Large intestine (tissue), 3 donors: ENCODE results near the gene TBCEL. TPM values are rescaled to one million over a fixed set of nuclear protein-coding genes. Genes with fewer than 3 reads are reported as not detected.
"Not testable (repeated sequence)": the region's sequence is repeated elsewhere in the genome, so short reads cannot be mapped to it uniquely, and the experiment has no call there.

ENCODE experiments used
- DNase-seq, 2 donors: peaks; one replicate each; pipeline versions ENCODE4 v3.0.0 to v3.0.0-alpha.2; 2013
- H3K27ac ChIP-seq: one replicate; pipeline ENCODE4 v1.5.1; 2013; ENCODE audit warnings: low read length
- H3K27me3 ChIP-seq: 2 replicates; pipeline ENCODE4 v1.6.1; 2013; ENCODE audit warnings: low read length; ENCODE audit not compliant: control insufficient read depth, insufficient read depth
- H3K36me3 ChIP-seq: 2 replicates; pipeline ENCODE4 v1.6.1; 2013; ENCODE audit warnings: low read length; ENCODE audit not compliant: control insufficient read depth, insufficient read depth
- H3K4me1 ChIP-seq: one replicate; pipeline ENCODE4 v1.6.1; 2013; ENCODE audit warnings: low read length; ENCODE audit not compliant: control insufficient read depth, insufficient read depth
- H3K4me3 ChIP-seq: one replicate; pipeline ENCODE4 v1.5.1; 2013; ENCODE audit warnings: low read length
- H3K9me3 ChIP-seq: one replicate; pipeline ENCODE4 v1.6.1; 2013; ENCODE audit warnings: mild to moderate bottlenecking, low read depth, low read length, moderate library complexity; ENCODE audit not compliant: control insufficient read depth
- WGBS: methylation state at CpG from one replicate; pipeline ENCODE4 v1.1.5; 2013; ENCODE audit warnings: low lambda C conversion rate; ENCODE audit not compliant: insufficient coverage; 5-methylcytosine and 5-hydroxymethylcytosine counted together
- polyA plus RNA-seq: library from polyadenylated mRNA; unstranded; fragments of 120-200 nt; gene quantifications from one replicate; pipeline ENCODE4 v1.2.1, GENCODE V29; 2013

The TBCEL gene
- polyA plus RNA-seq, 1 donor = 15.4 TPM

DNA sequence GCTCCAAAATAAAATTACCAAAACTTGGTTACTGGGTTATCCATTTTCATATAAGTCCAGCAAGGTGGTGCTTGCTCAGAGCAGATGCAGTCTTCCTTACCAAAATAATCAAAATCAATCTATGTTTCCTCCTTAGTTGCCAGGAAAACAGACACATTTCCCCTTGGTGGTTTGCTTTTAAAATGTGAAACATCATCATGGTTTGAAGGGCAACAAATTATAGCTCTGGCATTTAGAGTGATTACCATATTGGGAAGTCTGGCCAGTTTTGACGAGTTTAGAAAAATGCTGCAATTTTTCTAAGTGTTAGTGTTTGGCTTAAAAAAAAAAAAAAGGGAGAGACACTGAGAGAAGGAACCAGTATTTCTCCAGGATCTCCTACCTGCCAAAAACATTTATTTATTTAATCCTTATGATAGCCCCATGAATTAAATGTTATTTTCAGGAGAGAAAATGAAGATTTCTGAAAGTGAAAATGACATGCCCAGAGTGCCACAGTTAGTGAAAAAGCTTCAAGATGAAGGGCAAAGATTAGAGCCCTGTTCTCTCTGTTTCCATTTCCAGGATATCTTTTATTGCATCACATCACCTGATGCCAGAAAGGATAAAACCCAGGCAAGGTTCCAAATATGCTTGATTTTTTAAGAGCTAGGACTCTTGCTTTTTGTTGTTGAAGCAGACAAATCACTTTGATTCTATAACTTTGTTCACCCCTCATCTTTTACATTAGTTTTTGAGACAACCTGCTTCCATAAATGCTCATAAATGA is 29.6 kb upstream of the TBCEL start:
- Histone ChIP-seq H3K4me3 (no peak overlapping the region), H3K4me1 (no peaks in the 10 kb centered on the region), H3K9me3 (no peaks in the 10 kb centered on the region), H3K27ac (no peak overlapping the region), H3K27me3 (peaks cover 3% of the 10 kb centered on the region), H3K36me3 (no peaks in the 10 kb centered on the region)
- no CpG with 5 or more reads among the region's 1 CpG for WGBS
- no peak for DNase-seq

DNA sequence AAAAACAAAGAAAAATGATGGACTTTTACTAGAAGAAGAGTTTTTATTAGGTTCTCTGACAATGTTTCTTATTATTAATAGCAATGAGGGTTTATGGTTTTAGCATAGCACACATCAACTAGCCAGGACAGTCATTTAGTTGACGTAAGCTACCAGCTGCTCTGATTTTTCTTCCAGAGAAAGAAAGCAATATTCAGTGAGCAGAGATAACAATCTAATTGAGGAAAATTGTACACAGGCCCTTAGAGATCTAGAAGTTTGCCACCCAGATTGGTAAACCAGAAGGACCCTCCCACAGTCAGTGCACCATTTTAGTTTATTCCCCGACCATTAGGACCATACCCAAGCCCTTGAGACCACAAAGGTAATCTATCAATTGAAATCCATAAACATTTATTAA is 28.7 kb upstream of the TBCEL start:
- Histone ChIP-seq H3K27me3 (peaks cover 3% of the 10 kb centered on the region), H3K36me3 (no peaks in the 10 kb centered on the region), H3K4me3 (no peak overlapping the region), H3K9me3 (no peaks in the 10 kb centered on the region), H3K27ac (no peak overlapping the region), H3K4me1 (no peaks in the 10 kb centered on the region)
- no peak for DNase-seq
- WGBS = no CpG with 5 or more reads among the region's 2 CpGs

DNA sequence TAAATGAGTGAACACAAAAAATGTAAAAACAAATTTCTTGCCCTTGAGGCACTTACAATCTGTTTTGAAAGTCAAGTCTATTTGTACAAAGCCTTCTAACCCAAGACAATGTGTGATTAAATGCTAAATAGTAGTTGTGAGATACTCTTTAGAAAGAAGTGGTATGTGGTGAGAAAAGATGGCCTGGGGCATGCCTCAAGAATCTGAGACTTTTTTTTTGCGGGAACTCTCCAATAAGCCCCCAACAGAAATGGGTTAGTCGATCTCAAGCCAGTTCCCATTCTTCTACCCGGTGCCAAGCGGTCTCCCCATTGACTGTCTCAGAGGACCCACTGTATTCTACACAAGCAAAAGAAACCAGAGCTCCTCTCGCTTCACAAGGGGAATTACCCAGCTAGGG is 26.9 kb upstream of the TBCEL start:
- H3K27me3 ChIP-seq = peaks cover 3% of the 10 kb centered on the region
- H3K36me3 ChIP-seq = no peaks in the 10 kb centered on the region
- H3K4me1 ChIP-seq = no peaks in the 10 kb centered on the region
- DNase-seq = no peak
- WGBS = no CpG with 5 or more reads among the region's 5 CpGs
- H3K27ac ChIP-seq = no peak overlapping the region
- H3K9me3 ChIP-seq = no peaks in the 10 kb centered on the region
- no peak overlapping the region for H3K4me3 ChIP-seq

DNA sequence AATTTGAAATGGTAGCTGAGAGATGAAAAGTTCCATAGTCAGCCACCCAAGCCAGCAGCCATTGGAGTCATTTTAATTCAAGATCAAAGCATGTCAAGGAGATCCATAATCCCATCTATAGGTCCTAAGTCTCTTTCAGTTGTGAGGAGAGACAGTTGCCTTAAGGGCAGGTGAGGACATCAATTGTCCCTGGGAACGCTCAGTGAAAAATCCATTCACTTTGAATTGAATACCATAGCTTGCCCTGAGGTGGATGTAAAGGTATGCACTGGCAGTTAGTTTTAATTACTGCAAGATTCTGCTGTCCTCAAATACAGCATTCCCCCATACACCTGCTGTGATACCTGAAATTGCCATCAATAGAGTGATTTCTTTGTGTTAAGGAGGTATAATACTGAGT is 25.3 kb upstream of the TBCEL start:
- DNase-seq = no peak
- H3K27me3 ChIP-seq = no peaks in the 10 kb centered on the region
- no peaks in the 10 kb centered on the region for H3K9me3 ChIP-seq
- WGBS = no CpG with 5 or more reads among the region's 1 CpG
- no peak overlapping the region for H3K27ac ChIP-seq
- H3K36me3 ChIP-seq = no peaks in the 10 kb centered on the region
- no peaks in the 10 kb centered on the region for H3K4me1 ChIP-seq
- no peak overlapping the region for H3K4me3 ChIP-seq

DNA sequence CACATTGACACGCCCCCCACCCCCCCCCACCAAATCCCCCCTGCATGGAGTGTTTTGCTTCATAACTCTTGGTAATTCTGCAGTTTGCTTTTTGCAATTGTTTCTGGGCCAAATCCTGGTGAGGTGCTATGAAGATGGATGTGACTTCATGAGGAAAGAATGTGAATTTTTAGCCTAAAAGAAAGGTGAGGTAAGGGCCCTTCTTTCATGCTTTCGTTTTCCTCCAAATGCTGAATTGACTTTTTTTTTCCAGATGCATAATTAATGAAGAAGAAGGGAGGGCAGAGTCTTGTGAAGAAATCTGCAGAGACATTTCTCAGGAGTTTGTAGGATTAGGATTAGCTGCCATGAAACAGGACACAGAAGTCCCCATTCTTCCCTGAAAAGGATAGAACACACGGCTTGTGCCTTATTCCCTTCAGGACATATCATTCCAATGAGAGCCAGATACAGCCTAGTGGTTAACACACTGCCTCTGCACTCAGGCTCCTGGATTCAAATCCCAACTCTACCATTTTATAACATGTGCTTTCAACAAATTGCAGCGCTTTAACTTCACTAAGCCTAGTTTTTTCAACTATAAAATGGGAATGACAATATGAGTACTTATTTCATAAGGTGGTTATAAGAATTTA is 19.6 kb upstream of the TBCEL start:
- Histone ChIP-seq H3K36me3 (no peaks in the 10 kb centered on the region), H3K4me1 (no peaks in the 10 kb centered on the region), H3K4me3 (no peak overlapping the region), H3K27ac (no peak overlapping the region), H3K9me3 (no peaks in the 10 kb centered on the region), H3K27me3 (peaks cover 3% of the 10 kb centered on the region)
- no peak for DNase-seq
- WGBS = 100% methylated on average over 1 of the region's 4 CpGs

DNA sequence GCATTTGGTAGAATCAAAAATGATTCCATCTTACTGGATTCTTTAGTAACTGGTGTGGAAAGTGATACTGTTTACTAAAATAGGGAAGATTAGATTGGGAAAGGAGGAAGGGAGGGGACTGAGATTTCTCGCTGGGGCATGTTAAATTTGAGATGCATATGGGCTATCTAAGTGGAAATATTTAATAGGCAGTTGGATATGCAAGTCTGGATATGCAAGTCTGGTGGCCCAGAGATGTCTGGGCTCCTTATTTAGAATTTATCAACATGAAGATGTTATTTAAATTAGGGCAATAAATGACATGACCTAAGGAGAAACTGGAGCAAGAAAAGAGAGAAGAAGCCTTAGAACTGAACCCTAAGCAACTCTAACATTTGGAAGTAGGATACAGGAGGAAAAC is 17.0 kb upstream of the TBCEL start:
- Histone ChIP-seq H3K4me1 (no peaks in the 10 kb centered on the region), H3K36me3 (no peaks in the 10 kb centered on the region), H3K9me3 (no peaks in the 10 kb centered on the region), H3K4me3 (no peak overlapping the region), H3K27ac (no peak overlapping the region), H3K27me3 (peaks cover 3% of the 10 kb centered on the region)
- WGBS = 100% methylated on average over 1 of the region's 1 CpG
- no peak for DNase-seq

DNA sequence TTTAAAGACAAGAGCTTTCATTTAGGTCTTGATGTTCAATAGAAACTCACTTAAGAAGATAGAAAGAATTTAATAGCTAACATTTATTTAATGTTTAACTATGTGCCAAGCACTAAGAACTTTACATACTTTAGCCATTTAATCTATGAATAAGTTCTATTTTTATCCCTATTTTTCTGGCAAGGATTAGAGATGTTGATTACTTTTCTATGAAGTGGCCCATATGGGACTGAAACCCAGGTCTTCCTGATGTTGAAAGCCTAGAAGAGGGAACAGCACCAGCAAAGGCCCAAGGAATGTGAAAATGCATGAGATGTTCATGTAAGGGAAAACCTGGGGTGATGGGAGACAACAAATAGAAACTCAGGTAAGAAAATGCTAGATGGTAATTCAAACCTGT is 15.4 kb upstream of the TBCEL start:
- H3K9me3 ChIP-seq = no peaks in the 10 kb centered on the region
- peaks cover 3% of the 10 kb centered on the region for H3K27me3 ChIP-seq
- no peaks in the 10 kb centered on the region for H3K4me1 ChIP-seq
- no peak overlapping the region for H3K27ac ChIP-seq
- no peaks in the 10 kb centered on the region for H3K36me3 ChIP-seq
- no peak for DNase-seq
- no peak overlapping the region for H3K4me3 ChIP-seq

DNA sequence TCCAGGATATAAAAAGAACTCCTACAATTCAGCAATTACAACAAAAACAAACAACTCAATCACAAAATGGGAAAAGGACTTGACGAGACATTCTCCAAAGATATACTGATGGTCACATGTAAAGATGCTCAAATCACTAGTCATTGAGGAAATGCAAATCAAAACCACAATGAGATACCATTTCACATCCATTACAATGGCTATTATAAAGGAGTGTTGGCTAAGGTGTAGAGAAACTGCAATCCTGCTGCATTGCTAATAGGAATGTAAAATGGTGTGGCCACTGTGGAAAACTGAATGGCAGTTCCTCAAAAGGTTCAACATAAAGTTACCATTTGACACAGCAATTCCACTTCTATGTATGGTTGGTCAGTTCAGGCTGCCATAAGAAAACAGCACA is 11.8 kb upstream of the TBCEL start:
- no peaks in the 10 kb centered on the region for H3K9me3 ChIP-seq
- no peaks in the 10 kb centered on the region for H3K4me1 ChIP-seq
- H3K36me3 ChIP-seq = no peaks in the 10 kb centered on the region
- H3K27ac ChIP-seq = no peak overlapping the region
- peaks cover 5% of the 10 kb centered on the region for H3K27me3 ChIP-seq
- WGBS = no CpG with 5 or more reads among the region's 1 CpG
- no peak overlapping the region for H3K4me3 ChIP-seq
- no peak for DNase-seq

DNA sequence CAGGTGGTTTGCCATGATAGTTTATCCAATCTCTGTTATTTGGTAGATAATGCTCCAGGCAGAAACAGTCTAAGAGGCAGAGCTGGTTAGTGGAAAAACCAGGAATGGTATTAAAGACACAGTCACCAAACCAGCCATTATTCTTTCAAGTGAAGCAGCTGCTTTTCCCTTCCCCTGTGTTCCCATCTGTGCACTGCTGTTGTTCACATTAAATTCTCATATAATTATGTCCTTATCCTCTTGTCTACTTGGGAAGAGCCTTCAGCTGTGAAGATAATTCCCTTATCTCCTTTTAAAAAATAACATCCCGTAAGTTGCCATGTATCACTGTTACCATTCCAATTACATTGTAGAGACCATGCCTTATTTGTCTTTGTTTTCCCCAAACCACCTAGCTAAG is 5.2 kb upstream of the TBCEL start:
- peaks cover 2% of the 10 kb centered on the region for H3K27me3 ChIP-seq
- H3K9me3 ChIP-seq = peaks cover 2% of the 10 kb centered on the region
- H3K4me3 ChIP-seq = no peak overlapping the region
- no peaks in the 10 kb centered on the region for H3K36me3 ChIP-seq
- DNase-seq = no peak
- H3K4me1 ChIP-seq = peaks cover 3% of the 10 kb centered on the region
- WGBS = 83% methylated on average over 1 of the region's 1 CpG
- no peak overlapping the region for H3K27ac ChIP-seq

DNA sequence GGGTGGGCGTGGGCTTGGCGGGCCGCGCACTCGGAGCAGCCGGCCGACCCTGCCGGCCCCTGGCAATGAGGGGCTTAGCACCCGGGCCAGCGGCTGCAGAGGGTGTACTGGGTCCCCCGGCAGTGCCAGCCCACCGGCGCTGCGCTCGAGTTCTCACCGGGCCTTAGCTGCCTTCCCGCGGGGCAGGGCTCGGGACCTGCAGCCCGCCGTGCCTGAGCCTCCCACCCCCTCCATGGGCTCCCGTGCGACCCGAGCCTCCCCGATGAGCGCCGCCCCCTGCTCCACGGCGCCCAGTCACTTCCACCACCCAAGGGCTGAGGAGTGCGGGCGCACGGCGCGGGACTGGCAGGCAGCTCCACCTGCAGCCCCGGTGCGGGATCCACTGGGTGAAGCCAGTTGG is 2.2 kb upstream of the TBCEL start:
- WGBS = no CpG with 5 or more reads among the region's 36 CpGs
- H3K27me3 ChIP-seq, H3K36me3 ChIP-seq, H3K9me3 ChIP-seq, H3K4me3 ChIP-seq, H3K27ac ChIP-seq, DNase-seq: not testable (repeated sequence)
- peaks cover 11% of the 10 kb centered on the region for H3K4me1 ChIP-seq

DNA sequence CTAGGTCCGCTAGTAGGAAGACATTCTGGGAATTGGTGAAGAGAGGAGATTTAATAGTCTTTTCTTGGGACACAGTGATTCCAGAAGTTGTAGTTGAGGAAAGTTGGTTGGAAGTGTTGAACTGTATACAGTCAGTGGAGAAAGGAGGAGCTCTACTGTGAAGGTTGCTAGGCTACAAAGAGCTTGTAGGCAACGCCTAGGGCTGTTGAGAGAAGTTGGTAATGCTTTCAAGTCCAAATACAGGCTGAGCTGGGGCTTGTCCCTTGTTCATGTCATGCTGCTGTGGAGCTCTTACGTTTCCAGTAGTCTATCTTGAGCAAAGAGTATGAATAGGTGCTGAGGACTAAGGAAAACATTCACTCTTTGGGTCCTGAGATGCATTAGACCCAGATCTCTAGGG is 1.1 kb downstream of the TBCEL start:
- no peak overlapping the region for H3K27ac ChIP-seq
- H3K4me3 ChIP-seq = peak overlapping the region; percentile 80
- no peak for DNase-seq
- no peaks in the 10 kb centered on the region for H3K36me3 ChIP-seq
- H3K4me1 ChIP-seq = peaks cover 11% of the 10 kb centered on the region
- no peaks in the 10 kb centered on the region for H3K27me3 ChIP-seq
- no CpG with 5 or more reads among the region's 3 CpGs for WGBS
- peaks cover 2% of the 10 kb centered on the region for H3K9me3 ChIP-seq
